H9 (cell line): ENCODE results near the gene NME4. TPM values are rescaled to one million over a fixed set of nuclear protein-coding genes. Genes with fewer than 3 reads are reported as not detected.
"Not testable (repeated sequence)": the region's sequence is repeated elsewhere in the genome, so short reads cannot be mapped to it uniquely, and the experiment has no call there.

Experiments
- DNase-seq: peaks from one replicate; pipeline ENCODE4 v3.0.0-alpha.2; 2017
- H2AFZ ChIP-seq: one replicate; pipeline ENCODE4 v1.6.1; 2013; ENCODE audit warnings: mild to moderate bottlenecking, low read length, control low read depth, moderate library complexity
- H2AK5ac ChIP-seq: 2 replicates; pipeline ENCODE4 v1.6.1; 2013; ENCODE audit warnings: low read length, control low read depth, mixed read lengths; ENCODE audit not compliant: insufficient read length
- H2BK120ac ChIP-seq: one replicate; pipeline ENCODE4 v1.6.1; 2013; ENCODE audit warnings: low read depth, mild to moderate bottlenecking, low read length, control low read depth, inconsistent platforms; ENCODE audit not compliant: poor library complexity, severe bottlenecking
- H2BK12ac ChIP-seq: 2 replicates; pipeline ENCODE4 v1.6.1; 2013; ENCODE audit warnings: low read length, control low read depth, mixed read lengths, low read depth; ENCODE audit not compliant: insufficient read length
- H2BK15ac ChIP-seq: 2 replicates; pipeline ENCODE4 v1.6.1; 2013; ENCODE audit warnings: low read depth, low read length, control low read depth
- H2BK20ac ChIP-seq: one replicate; pipeline ENCODE4 v1.6.1; 2013; ENCODE audit warnings: low read depth, mild to moderate bottlenecking, low read length, control low read depth, inconsistent platforms; ENCODE audit not compliant: poor library complexity, severe bottlenecking
- H2BK5ac ChIP-seq: 2 replicates; pipeline ENCODE4 v1.6.1; 2013; ENCODE audit warnings: low read length, control low read depth, mixed read lengths; ENCODE audit not compliant: insufficient read length
- H3K14ac ChIP-seq: 2 replicates; pipeline ENCODE4 v1.6.1; 2013; ENCODE audit warnings: low read length, control low read depth; ENCODE audit not compliant: insufficient read depth
- H3K18ac ChIP-seq: 2 replicates; pipeline ENCODE4 v1.6.1; 2013; ENCODE audit warnings: low read depth, mild to moderate bottlenecking, mixed read lengths, low read length, control low read depth; ENCODE audit not compliant: insufficient read length
- H3K23ac ChIP-seq: 2 replicates; pipeline ENCODE4 v1.6.1; 2013; ENCODE audit warnings: low read length, control low read depth, mixed read lengths, low read depth; ENCODE audit not compliant: insufficient read length
- H3K23me2 ChIP-seq: 2 replicates; pipeline ENCODE4 v1.6.1; 2013; ENCODE audit warnings: low read depth, mild to moderate bottlenecking, mixed read lengths, low read length, control low read depth; ENCODE audit not compliant: insufficient read length, poor library complexity, severe bottlenecking
- H3K27ac ChIP-seq: 2 replicates; pipeline ENCODE4 v1.5.1; 2013; ENCODE audit warnings: low read length, control low read depth, mixed read lengths, low read depth; ENCODE audit not compliant: insufficient read length
- H3K27me3 ChIP-seq: 2 replicates; pipeline ENCODE4 v1.6.1; 2013; ENCODE audit warnings: low read length, control low read depth, inconsistent platforms; ENCODE audit not compliant: insufficient read depth
- H3K4ac ChIP-seq: 2 replicates; pipeline ENCODE4 v1.6.1; 2013; ENCODE audit warnings: low read depth, mild to moderate bottlenecking, control low read depth, inconsistent platforms, low read length, moderate library complexity
- H3K4me1 ChIP-seq: 2 replicates; pipeline ENCODE4 v1.6.1; 2013; ENCODE audit warnings: low read length, control low read depth, inconsistent platforms; ENCODE audit not compliant: insufficient read depth
- H3K4me2 ChIP-seq: 2 replicates; pipeline ENCODE4 v1.6.1; 2013; ENCODE audit warnings: low read length, control low read depth, mixed read lengths; ENCODE audit not compliant: insufficient read length, insufficient read depth
- H3K56ac ChIP-seq: 2 replicates; pipeline ENCODE4 v1.6.1; 2013; ENCODE audit warnings: low read depth, mild to moderate bottlenecking, mixed read lengths, low read length, control low read depth; ENCODE audit not compliant: insufficient read length
- H3K79me1 ChIP-seq: 2 replicates; pipeline ENCODE4 v1.6.1; 2013; ENCODE audit warnings: low read depth, mild to moderate bottlenecking, moderate library complexity, low read length, control low read depth, inconsistent platforms; ENCODE audit not compliant: insufficient read depth, poor library complexity, severe bottlenecking
- H3K79me2 ChIP-seq: 2 replicates; pipeline ENCODE4 v1.6.1; 2013; ENCODE audit warnings: low read length, control low read depth, inconsistent platforms; ENCODE audit not compliant: insufficient read depth
- H3K9ac ChIP-seq: 2 replicates; pipeline ENCODE4 v1.6.1; 2013; ENCODE audit warnings: low read length, control low read depth, mixed read lengths; ENCODE audit not compliant: insufficient read length; ENCODE audit errors: extremely low read depth
- H3K9me3 ChIP-seq: one replicate; pipeline ENCODE4 v1.6.1; 2013; ENCODE audit warnings: low read depth, low read length, inconsistent platforms; ENCODE audit not compliant: control insufficient read depth
- H3T11ph ChIP-seq: one replicate; pipeline ENCODE4 v1.6.1; 2013; ENCODE audit warnings: mild to moderate bottlenecking, low read length, control low read depth, inconsistent platforms
- H4K20me1 ChIP-seq: one replicate; pipeline ENCODE4 v1.6.1; 2013; ENCODE audit not compliant: control insufficient read depth, insufficient read length, insufficient read depth
- H4K5ac ChIP-seq: 2 replicates; pipeline ENCODE4 v1.6.1; 2013; ENCODE audit warnings: low read depth, mild to moderate bottlenecking, mixed read lengths, low read length, control low read depth; ENCODE audit not compliant: insufficient read length
- H4K8ac ChIP-seq: replicated peaks from 2 replicates; pipeline ENCODE4 v1.6.1; 2013; ENCODE audit warnings: low read length, control low read depth, mixed read lengths, low read depth; ENCODE audit not compliant: insufficient read length
- H4K91ac ChIP-seq: 2 replicates; pipeline ENCODE4 v1.6.1; 2013; ENCODE audit warnings: low read depth, mild to moderate bottlenecking, moderate library complexity, mixed read lengths, low read length, control low read depth; ENCODE audit not compliant: insufficient read length
- H3K27ac Mint-ChIP-seq, 3 experiments: 2 replicates in 2 of 3; 3 replicates in 1 of 3; pipeline ENCODE4 v1.8.0; 2020 to 2021; ENCODE audit warnings: mixed read lengths in 3 of 3, mild to moderate bottlenecking in 1 of 3, moderate library complexity in 1 of 3
- H3K27me3 Mint-ChIP-seq: 2 replicates; pipeline ENCODE4 v1.8.0; 2021; ENCODE audit warnings: low read depth, mild to moderate bottlenecking, moderate library complexity, mixed read lengths
- H3K36me3 Mint-ChIP-seq, 3 experiments: 2 replicates in 2 of 3; 3 replicates in 1 of 3; pipeline ENCODE4 v1.8.0; 2020 to 2021; ENCODE audit warnings: low read depth in 3 of 3, mixed read lengths in 3 of 3; ENCODE audit not compliant: insufficient read depth in 1 of 3
- H3K4me1 Mint-ChIP-seq, 2 experiments: 2 replicates each; pipeline ENCODE4 v1.8.0; 2020; ENCODE audit warnings: mixed read lengths in 2 of 2
- H3K4me3 Mint-ChIP-seq, 2 experiments: 2 replicates in 1 of 2; 3 replicates in 1 of 2; pipeline ENCODE4 v1.8.0; 2020 to 2021; ENCODE audit warnings: mild to moderate bottlenecking in 2 of 2, mixed read lengths in 2 of 2, moderate library complexity in 1 of 2
- H3K9me3 Mint-ChIP-seq, 2 experiments: 2 replicates in 1 of 2; 3 replicates in 1 of 2; pipeline ENCODE4 v1.8.0; 2020; ENCODE audit warnings: mild to moderate bottlenecking in 2 of 2, mixed read lengths in 2 of 2, moderate library complexity in 1 of 2
- CTCF ChIP-seq: fragments of 200-600 bp; sonication (generic); conservative IDR thresholded peaks from 3 replicates; pipeline ENCODE4 v1.8.0; 2021; ENCODE audit warnings: antibody characterized with exemption, mild to moderate bottlenecking
- WGBS: extraction: QIAGEN DNeasy Blood & Tissue Kit; methylation state at CpG from one replicate; pipeline ENCODE4 v1.1.7; 2013; ENCODE audit warnings: missing lambda C conversion rate, low lambda C conversion rate, mixed read lengths; ENCODE audit not compliant: insufficient read length; ENCODE audit errors: extremely low coverage; 5-methylcytosine and 5-hydroxymethylcytosine counted together
- total RNA-seq: library from RNA; stranded (reverse); gene quantifications from 2 replicates; pipeline ENCODE4 v1.2.1, GENCODE V29; 2021

Gene NME4
- total RNA-seq, 1 experiment from 2014 or later = 320 TPM

DNA sequence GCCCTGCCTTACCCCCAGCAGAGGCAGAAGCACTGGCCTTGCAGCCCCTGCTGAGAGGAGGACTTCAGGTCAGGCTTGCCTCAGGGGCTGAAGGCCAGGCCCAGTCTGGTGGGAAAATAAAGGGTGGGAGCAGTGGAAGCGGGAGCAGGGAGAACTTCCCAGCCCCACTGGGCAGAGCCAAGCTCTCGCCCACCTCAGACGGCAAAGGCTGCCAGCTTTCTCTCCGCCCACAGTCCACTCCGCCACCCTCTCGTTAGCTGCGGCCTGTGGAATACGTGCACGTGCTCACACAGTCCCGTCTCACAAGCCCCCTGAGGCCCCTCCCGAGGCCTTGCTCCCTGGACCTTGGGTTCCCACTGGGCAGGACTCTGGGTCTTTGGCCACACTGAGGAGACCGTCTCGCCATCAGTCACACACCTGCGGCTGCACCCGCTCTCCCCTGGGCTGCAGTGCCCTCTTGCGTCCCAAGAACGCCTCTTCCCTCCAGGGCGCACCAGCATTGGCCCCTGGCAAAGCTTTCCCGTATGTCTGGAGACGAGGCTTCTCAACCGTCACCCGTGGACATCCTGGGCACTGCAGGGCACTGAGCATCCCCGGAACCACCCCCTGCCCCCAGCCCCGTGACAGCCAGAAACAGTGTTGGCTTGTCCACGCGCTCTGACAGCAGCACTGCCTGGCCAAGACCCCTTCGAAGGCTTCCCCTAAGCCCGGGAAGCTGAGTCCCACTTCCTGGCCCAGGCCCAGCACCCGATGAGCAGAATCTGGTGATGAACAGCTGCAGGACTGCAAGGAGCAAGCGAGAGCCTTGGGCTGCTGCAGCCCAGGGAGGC, 34.9 kb upstream of the NME4 start:
- Mint-ChIP-seq H3K36me3 (peaks cover 1 to 11% (median 6%) of the 10 kb centered on the region in 3 experiments; a peak in 6 of 7 replicates), H3K4me3 (no peak overlapping the region; a peak in 2 of 5 replicates), H3K4me1 (peaks cover 4 to 12% of the 10 kb centered on the region in 2 experiments; a peak in 3 of 4 replicates), H3K9me3 (no peaks in the 10 kb centered on the region), H3K27ac (peak overlapping the region in 1 of 3 experiments; percentile 34; a peak in 1 of 7 replicates), H3K27me3 (peaks cover 9% of the 10 kb centered on the region)
- Histone ChIP-seq H2BK5ac (no peak overlapping the region), H3K18ac (no peak overlapping the region), H3K4ac (no peak overlapping the region), H3K9ac (no peak overlapping the region), H3K14ac (no peak overlapping the region), H4K91ac (no peak overlapping the region), H2BK15ac (no peak overlapping the region), H3K56ac (no peak overlapping the region), H2AK5ac (no peak overlapping the region), H3K23ac (no peak overlapping the region), H4K20me1 (no peaks in the 10 kb centered on the region), H3K79me2 (no peaks in the 10 kb centered on the region), H2AFZ (no peak overlapping the region), H3K79me1 (no peaks in the 10 kb centered on the region), H3K27me3 (no peaks in the 10 kb centered on the region), H3T11ph (no peak overlapping the region), H3K23me2 (no peaks in the 10 kb centered on the region), H3K9me3 (no peaks in the 10 kb centered on the region), H4K5ac (no peak overlapping the region), H3K4me1 (no peaks in the 10 kb centered on the region), H2BK20ac (no peak overlapping the region), H3K27ac (no peak overlapping the region), H4K8ac (no peak overlapping the region), H2BK12ac (no peak overlapping the region), H2BK120ac (no peak overlapping the region), H3K4me2 (no peak overlapping the region)
- peak; percentile 83 for TF ChIP-seq CTCF
- peak; percentile 87 for DNase-seq
- no CpG with 5 or more reads among the region's 30 CpGs for WGBS

GRCh38 chr16:362702-362999, 34.3 kb upstream of the NME4 start:
- H3K79me1 ChIP-seq, H3K79me2 ChIP-seq, H3K27me3 Mint-ChIP-seq, H2BK15ac ChIP-seq, H2AFZ ChIP-seq, H3T11ph ChIP-seq, H3K9me3 Mint-ChIP-seq, H3K9me3 ChIP-seq, H3K14ac ChIP-seq, H3K4ac ChIP-seq, H3K4me1 ChIP-seq, H2BK12ac ChIP-seq, H3K23ac ChIP-seq, H4K8ac ChIP-seq, H4K91ac ChIP-seq, H3K18ac ChIP-seq, H3K23me2 ChIP-seq, H4K5ac ChIP-seq, H2BK20ac ChIP-seq, H2AK5ac ChIP-seq, H3K9ac ChIP-seq, H2BK120ac ChIP-seq, H3K27ac ChIP-seq, H2BK5ac ChIP-seq, H3K4me3 Mint-ChIP-seq, DNase-seq, H3K27me3 ChIP-seq, H3K27ac Mint-ChIP-seq, H3K56ac ChIP-seq, H4K20me1 ChIP-seq, H3K4me2 ChIP-seq: not testable (repeated sequence)
- peaks cover 4 to 12% of the 10 kb centered on the region in 2 experiments; a peak in 3 of 4 replicates for H3K4me1 Mint-ChIP-seq
- WGBS = no CpG with 5 or more reads among the region's 24 CpGs
- H3K36me3 Mint-ChIP-seq = peaks cover 3 to 16% (median 12%) of the 10 kb centered on the region in 3 experiments; a peak in 6 of 7 replicates
